PC-9 (cell line): ENCODE data around the gene MTARC2. TPM values are rescaled to one million over a fixed set of nuclear protein-coding genes. Genes with fewer than 3 reads are reported as not detected.

Experiments
- BruUV-seq: library from RNA; stranded (reverse); fragments of 400-500 nt; replicated peaks from 2 replicates; lab custom pipeline; 2021; lab: Mats Ljungman, UMichigan
- CTCF ChIA-PET: fragments of 300-600 bp; sonication (Branson Sonifier 250); formaldehyde crosslinking; loops from one replicate; lab custom pipeline; 2022; ENCODE audit warnings: antibody characterized with exemption; lab: Charles Lee
- POLR2A ChIA-PET: fragments of 300-600 bp; sonication (Branson Sonifier 250); formaldehyde crosslinking; loops from one replicate; lab custom pipeline; 2022; ENCODE audit warnings: antibody characterized with exemption; ENCODE audit not compliant: unreplicated experiment; lab: Charles Lee
- DNase-seq, 2 experiments: peaks; one replicate each; pipeline versions ENCODE4 v3.0.0 to v3.0.0-alpha.2; 2015 to 2022; ENCODE audit warnings: mixed read lengths in 1 of 2
- H2AFZ ChIP-seq: fragments of 200-600 bp; sonication (generic); 2 replicates; pipeline ENCODE4 v1.8.1; 2017; ENCODE audit warnings: antibody characterized with exemption
- H3F3A ChIP-seq: fragments of 200-600 bp; sonication (generic); 2 replicates; pipeline ENCODE4 v1.8.1; 2017; ENCODE audit warnings: antibody characterized with exemption, mild to moderate bottlenecking, low read depth; ENCODE audit not compliant: insufficient read depth
- H3K27ac ChIP-seq: fragments of 200-600 bp; sonication (generic); 2 replicates; pipeline ENCODE4 v1.6.1; 2016; ENCODE audit warnings: mixed run types
- H3K27me3 ChIP-seq: fragments of 200-600 bp; sonication (generic); 2 replicates; pipeline ENCODE4 v1.6.1; 2016; ENCODE audit warnings: low read depth, mixed run types; ENCODE audit not compliant: insufficient read depth
- H3K36me3 ChIP-seq: fragments of 200-600 bp; sonication (generic); 2 replicates; pipeline ENCODE4 v1.6.1; 2016; ENCODE audit warnings: low read depth, mixed run types
- H3K4me1 ChIP-seq: fragments of 200-600 bp; sonication (generic); replicated peaks from 2 replicates; pipeline ENCODE4 v1.6.1; 2016; ENCODE audit warnings: mixed run types; ENCODE audit not compliant: insufficient read depth
- H3K4me2 ChIP-seq: fragments of 200-600 bp; sonication (generic); 2 replicates; pipeline ENCODE4 v1.6.1; 2017; ENCODE audit warnings: mixed run types
- H3K4me3 ChIP-seq: fragments of 200-600 bp; sonication (generic); 2 replicates; pipeline ENCODE4 v1.6.1; 2016; ENCODE audit warnings: mixed run types
- H3K79me2 ChIP-seq: fragments of 200-600 bp; sonication (generic); 2 replicates; pipeline ENCODE4 v1.6.1; 2017; ENCODE audit warnings: low read depth, mixed run types
- H3K9me2 ChIP-seq: fragments of 200-600 bp; sonication (generic); 2 replicates; pipeline ENCODE4 v1.8.1; 2017; ENCODE audit warnings: mild to moderate bottlenecking; ENCODE audit not compliant: insufficient read depth
- H3K9me3 ChIP-seq: fragments of 200-600 bp; sonication (generic); 2 replicates; pipeline ENCODE4 v1.8.1; 2016; ENCODE audit warnings: low read depth; ENCODE audit not compliant: insufficient read depth
- H4K20me1 ChIP-seq: fragments of 200-600 bp; sonication (generic); 2 replicates; pipeline ENCODE4 v1.8.1; 2017; ENCODE audit not compliant: insufficient read depth
- EZH2 ChIP-seq: fragments of 200-600 bp; sonication (generic); IDR thresholded peaks from 2 replicates; pipeline ENCODE4 v1.8.0; 2017; ENCODE audit warnings: antibody characterized with exemption, low read depth
- intact Hi-C: fragments of 100-400 bp; cut with micrococcal nuclease; formaldehyde crosslinking; loops from one replicate; pipeline ENCODE4 v1.10.0; 2022; ENCODE audit not compliant: unreplicated experiment
- total RNA-seq: library from RNA; stranded (reverse); gene quantifications from 2 replicates; pipeline ENCODE4 v1.2.3, GENCODE V29; 2021
- TF ChIP-seq, protein P1 (sequence below): fragments of 200-600 bp; sonication (generic); conservative IDR thresholded peaks from 2 replicates; pipeline ENCODE4 v1.6.1; 2017; ENCODE audit warnings: mixed run types, antibody characterized with exemption, mild to moderate bottlenecking, moderate library complexity

The MTARC2 gene
- total RNA-seq, 1 experiment from 2014 or later, result 23.1 TPM

DNA sequence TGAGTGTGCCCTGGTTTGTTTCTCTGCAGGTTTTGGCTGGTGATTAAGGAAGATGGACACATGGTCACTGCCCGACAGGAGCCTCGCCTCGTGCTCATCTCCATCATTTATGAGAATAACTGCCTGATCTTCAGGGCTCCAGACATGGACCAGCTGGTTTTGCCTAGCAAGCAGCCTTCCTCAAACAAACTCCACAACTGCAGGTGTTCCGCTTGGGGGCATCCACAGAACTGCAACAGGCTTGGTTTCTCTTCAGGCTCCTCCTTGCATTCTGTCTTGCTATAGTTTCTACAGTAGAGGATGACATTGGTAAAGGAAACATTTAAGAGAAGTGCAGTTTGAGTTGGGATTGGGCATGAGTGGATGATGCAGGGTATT lies 6.8 kb downstream of the MTARC2 start:
- Histone ChIP-seq H3K36me3 (0 out of 2 replicates have a peak, but pooled peaks cover 6% of the 10 kb centered on the region), H3K79me2 (peaks cover 12% of the 10 kb centered on the region), H3K27ac (no peak overlapping the region), H3K9me2 (no peaks in the 10 kb centered on the region), H3K4me2 (no peak overlapping the region), H3K4me3 (no peak overlapping the region), H3K9me3 (no peaks in the 10 kb centered on the region), H2AFZ (no peak overlapping the region), H3F3A (no peaks in the 10 kb centered on the region; the same call in 1 of the 2 replicates), H3K4me1 (peaks cover 6% of the 10 kb centered on the region), H4K20me1 (no peaks in the 10 kb centered on the region; the same call in 1 of the 2 replicates), H3K27me3 (no peaks in the 10 kb centered on the region)
- no TSS peak for BruUV-seq
- no peak for DNase-seq
- TF ChIP-seq, protein P1, sequence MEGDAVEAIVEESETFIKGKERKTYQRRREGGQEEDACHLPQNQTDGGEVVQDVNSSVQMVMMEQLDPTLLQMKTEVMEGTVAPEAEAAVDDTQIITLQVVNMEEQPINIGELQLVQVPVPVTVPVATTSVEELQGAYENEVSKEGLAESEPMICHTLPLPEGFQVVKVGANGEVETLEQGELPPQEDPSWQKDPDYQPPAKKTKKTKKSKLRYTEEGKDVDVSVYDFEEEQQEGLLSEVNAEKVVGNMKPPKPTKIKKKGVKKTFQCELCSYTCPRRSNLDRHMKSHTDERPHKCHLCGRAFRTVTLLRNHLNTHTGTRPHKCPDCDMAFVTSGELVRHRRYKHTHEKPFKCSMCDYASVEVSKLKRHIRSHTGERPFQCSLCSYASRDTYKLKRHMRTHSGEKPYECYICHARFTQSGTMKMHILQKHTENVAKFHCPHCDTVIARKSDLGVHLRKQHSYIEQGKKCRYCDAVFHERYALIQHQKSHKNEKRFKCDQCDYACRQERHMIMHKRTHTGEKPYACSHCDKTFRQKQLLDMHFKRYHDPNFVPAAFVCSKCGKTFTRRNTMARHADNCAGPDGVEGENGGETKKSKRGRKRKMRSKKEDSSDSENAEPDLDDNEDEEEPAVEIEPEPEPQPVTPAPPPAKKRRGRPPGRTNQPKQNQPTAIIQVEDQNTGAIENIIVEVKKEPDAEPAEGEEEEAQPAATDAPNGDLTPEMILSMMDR, result no peak
- no peak for TF ChIP-seq EZH2
- POLR2A ChIA-PET, result no interaction called here
- intact Hi-C loops, result no loop called here
- CTCF ChIA-PET, result interaction anchor here (0.6 kb wide), 1 partner anchor 477 kb away, joined by 3 read pairs; no protein-coding TSS in a partner anchor

DNA sequence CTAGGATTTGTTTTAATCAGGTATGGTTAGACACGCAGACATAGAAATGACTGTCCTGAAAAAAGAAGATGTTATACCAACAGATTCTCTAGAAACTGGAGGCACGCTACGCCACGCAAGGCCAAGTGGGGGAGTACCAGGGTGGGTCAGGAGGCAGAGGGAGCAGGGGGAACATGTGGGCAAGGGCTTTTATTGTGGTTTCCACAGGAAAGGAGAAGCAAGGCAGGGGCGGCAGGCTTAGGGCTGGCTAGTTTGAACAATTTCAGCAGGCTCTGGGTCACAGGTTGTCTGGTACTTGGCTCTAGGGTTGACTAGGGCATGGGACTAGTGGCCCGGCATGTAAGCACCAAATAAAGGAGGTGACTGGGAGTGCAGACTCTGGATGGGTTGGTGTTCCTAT lies 7.2 kb downstream of the MTARC2 start:
- Histone ChIP-seq H3K4me2 (no peak overlapping the region), H3K9me3 (no peaks in the 10 kb centered on the region), H3K27ac (no peak overlapping the region), H3K79me2 (peaks cover 8% of the 10 kb centered on the region), H3K27me3 (no peaks in the 10 kb centered on the region), H4K20me1 (no peaks in the 10 kb centered on the region; the same call in 1 of the 2 replicates), H3K4me1 (peaks cover 2% of the 10 kb centered on the region; the same call in 1 of the 2 replicates), H3F3A (no peaks in the 10 kb centered on the region), H2AFZ (no peak overlapping the region), H3K9me2 (no peaks in the 10 kb centered on the region), H3K4me3 (no peak overlapping the region), H3K36me3 (0 out of 2 replicates have a peak, but pooled peaks cover 6% of the 10 kb centered on the region)
- intact Hi-C loops, result no loop called here
- no TSS peak for BruUV-seq
- ChIA-PET CTCF (no interaction called here), POLR2A (no interaction called here)
- DNase-seq, result no peak
- TF ChIP-seq EZH2, result no peak

DNA sequence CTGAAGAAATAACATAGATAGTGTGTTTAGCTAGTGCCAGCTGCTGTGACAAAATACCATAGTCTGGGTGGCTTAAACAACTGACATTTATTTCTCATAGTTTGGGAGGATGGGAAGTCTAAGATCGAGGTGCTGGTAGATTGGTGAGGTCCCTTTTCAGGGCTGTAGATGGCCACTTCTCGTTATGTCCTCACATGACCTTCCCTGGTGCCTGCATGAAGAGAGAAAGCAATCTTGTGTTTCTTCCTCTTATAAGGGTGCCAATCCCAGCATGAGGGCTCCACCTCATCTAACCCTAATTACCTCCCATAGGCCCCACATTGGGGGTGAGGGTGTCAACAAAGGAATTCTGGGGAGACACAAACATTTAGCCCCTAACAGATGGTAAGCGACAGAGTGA lies 9.3 kb downstream of the MTARC2 start:
- Histone ChIP-seq H3K9me3 (no peaks in the 10 kb centered on the region), H3K36me3 (0 out of 2 replicates have a peak, but pooled peaks cover 6% of the 10 kb centered on the region), H3K27ac (no peak overlapping the region), H3K4me3 (no peak overlapping the region), H3F3A (no peaks in the 10 kb centered on the region), H4K20me1 (no peaks in the 10 kb centered on the region; the same call in 1 of the 2 replicates), H2AFZ (no peak overlapping the region), H3K9me2 (no peaks in the 10 kb centered on the region), H3K27me3 (no peaks in the 10 kb centered on the region), H3K4me1 (no peaks in the 10 kb centered on the region), H3K4me2 (no peak overlapping the region), H3K79me2 (no peaks in the 10 kb centered on the region)
- no peak for TF ChIP-seq EZH2
- TF ChIP-seq, protein P1, result no peak
- intact Hi-C loops, result no loop called here
- ChIA-PET POLR2A (no interaction called here), CTCF (no interaction called here)
- BruUV-seq, result no TSS peak
- DNase-seq, result no peak

DNA sequence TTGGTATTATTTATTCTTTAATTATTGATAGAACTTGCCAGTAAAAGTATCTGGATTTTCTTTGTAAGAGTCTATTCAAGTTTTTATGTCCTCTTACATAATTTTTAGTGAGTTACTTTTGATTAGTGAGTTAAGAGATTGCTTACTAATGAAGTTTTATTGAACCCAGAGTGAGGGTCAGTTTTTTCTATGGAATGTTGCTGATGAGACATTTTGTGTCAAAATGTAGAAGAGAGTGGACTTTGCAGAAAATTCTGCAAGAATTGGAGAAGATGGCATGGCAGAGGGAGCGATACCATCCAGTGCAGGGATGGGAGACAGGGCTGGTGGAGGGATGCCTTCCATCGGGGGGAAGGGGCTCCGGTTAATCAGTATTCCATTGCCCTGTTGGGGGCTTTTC lies 11.0 kb downstream of the MTARC2 start:
- TF ChIP-seq, protein P1, result no peak
- no peak for TF ChIP-seq EZH2
- Histone ChIP-seq H3K27me3 (no peaks in the 10 kb centered on the region), H3K36me3 (0 out of 2 replicates have a peak, but pooled peaks cover 6% of the 10 kb centered on the region), H2AFZ (no peak overlapping the region), H3K4me2 (no peak overlapping the region), H4K20me1 (no peaks in the 10 kb centered on the region), H3K4me3 (no peak overlapping the region), H3K9me3 (no peaks in the 10 kb centered on the region), H3K27ac (no peak overlapping the region), H3F3A (no peaks in the 10 kb centered on the region), H3K79me2 (no peaks in the 10 kb centered on the region), H3K4me1 (no peaks in the 10 kb centered on the region), H3K9me2 (no peaks in the 10 kb centered on the region)
- BruUV-seq, result no TSS peak
- ChIA-PET CTCF (interaction anchor here (0.7 kb wide), 1 partner anchor 478 kb away, joined by 3 read pairs; no protein-coding TSS in a partner anchor), POLR2A (no interaction called here)
- intact Hi-C loops, result no loop called here
- DNase-seq, result no peak
